HFF-Myc (cell line): ENCODE measurements around the gene RASSF10.

Experiments used
- DNase-seq: peaks from one replicate; pipeline ENCODE4 v3.0.0-alpha.2; 2011; ENCODE audit warnings: low read depth; ENCODE audit errors: extremely low read depth
- H3K4me3 ChIP-seq: replicated peaks from 2 replicates; pipeline ENCODE4 v1.5.1; 2011; ENCODE audit warnings: low read depth, mild to moderate bottlenecking, control low read depth, low read length
- CTCF ChIP-seq: IDR thresholded peaks from 2 replicates; pipeline ENCODE4 v1.5.1; 2012; ENCODE audit warnings: mild to moderate bottlenecking, low read depth, low read length, control low read depth; ENCODE audit errors: missing control alignments

Gene RASSF10

DNA sequence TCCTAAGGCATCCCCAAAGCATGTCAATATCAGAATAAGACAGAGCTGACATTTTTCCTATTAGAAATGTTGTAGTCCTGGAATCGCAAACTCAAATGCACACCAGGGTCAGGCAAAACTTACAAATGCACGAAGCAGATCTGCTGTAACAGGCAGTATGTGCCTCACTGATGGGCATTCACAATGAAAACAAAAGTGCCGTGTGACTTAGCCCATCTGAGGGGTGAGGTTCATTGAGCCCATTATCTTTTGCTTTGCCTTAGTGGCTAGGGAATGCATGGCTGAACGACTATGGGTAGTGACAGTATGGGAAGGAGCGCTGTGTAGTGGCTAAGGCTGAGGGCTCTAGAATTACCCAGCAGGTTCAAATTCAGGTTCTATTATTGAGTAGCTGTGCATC is 43.1 kb upstream of the RASSF10 start:
- DNase-seq: no peak
- TF ChIP-seq CTCF: no peak
- no peak overlapping the region for H3K4me3 ChIP-seq

DNA sequence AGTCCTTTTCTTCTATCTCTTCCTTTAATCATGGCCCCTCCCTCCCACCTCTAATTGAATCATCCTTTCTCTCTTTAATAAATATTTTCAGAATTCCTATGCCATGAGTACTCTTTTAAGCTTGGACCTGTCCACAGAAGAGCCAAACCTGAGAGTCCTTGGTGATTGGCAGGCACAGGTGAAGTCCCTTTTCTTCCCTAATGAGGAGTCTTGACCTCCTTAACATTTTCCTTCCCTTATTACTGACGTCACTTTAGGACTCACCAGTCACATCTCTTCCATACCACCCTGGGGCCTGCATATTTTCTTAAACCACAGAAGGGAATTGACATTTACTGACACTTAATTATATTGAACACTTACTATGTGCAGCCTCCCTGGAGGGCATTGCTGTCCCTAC is 41.0 kb upstream of the RASSF10 start:
- no peak for DNase-seq
- no peak overlapping the region for H3K4me3 ChIP-seq
- TF ChIP-seq CTCF: no peak

DNA sequence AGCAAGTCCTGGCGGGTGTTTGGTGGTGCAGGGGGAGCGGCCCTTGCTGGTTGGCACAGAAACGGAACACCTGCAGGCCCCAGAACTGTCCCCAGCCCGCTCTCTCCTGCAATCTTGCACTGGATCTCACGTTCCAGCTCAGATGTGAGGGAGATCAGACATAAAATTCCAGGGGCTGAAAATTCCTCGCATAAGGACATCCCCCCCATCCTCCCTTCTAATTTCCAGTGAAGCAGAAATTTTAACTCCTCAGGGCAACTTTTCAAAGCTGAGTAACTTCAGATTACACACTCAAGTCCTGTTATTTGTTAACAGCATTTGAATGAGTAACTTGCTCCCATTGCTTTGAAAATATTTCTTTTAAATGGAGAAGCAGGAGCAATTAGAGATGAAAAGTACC is 40.3 kb upstream of the RASSF10 start:
- no peak for DNase-seq
- no peak for TF ChIP-seq CTCF

DNA sequence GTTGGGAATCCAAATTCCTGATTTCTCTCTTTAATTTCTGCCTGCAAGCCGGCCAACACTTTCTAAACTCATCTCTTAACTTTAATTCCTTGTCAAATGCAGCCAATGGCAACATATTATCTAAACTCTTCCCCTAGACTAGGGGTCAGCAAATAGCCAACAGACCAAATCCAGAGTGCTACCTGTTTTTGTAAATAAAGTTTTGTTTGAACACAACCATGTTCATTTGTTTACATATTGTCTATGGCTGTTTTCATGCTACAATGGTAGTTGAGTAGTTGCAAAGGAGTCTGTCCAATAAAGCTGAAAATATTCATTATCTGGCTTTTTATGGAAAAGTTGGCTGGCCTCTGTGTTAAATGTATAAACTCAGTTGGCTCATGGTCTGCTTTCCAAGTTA is 37.2 kb upstream of the RASSF10 start:
- H3K4me3 ChIP-seq: no peak overlapping the region
- DNase-seq: no peak
- no peak for TF ChIP-seq CTCF

More for the DNA sequence above, 40.3 kb upstream of the RASSF10 start:
- no peak overlapping the region for H3K4me3 ChIP-seq

DNA sequence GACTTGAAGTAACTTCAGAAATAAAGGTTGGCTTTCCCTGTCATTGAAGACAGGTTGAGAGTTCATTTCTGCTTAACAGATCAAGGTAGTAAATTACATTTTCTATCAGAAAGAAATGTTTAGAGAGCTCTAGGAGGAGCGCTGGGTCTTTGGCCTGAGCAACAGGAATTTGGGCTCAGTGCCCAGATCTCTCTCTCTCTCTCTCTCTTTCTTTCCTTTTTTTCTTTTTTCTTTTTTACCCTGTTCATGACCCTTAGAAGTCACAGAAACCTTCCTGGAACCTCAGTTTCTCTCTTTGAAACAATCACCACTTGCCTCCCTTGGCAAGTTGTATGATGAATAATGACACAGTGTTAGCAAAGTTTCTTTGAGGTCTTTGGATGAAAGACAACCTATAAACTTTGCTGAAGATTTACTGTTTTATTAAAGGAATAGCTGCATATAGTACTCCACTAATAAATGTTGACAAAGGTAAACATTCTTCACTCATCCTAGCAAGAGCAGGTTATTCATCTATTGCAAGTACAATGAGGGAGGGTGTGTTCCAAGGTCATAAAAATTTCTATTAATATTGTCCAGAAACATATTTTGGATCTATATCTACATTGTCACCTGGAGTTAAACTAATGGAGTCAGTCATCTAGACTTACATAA is 35.5 kb upstream of the RASSF10 start:
- no peak for TF ChIP-seq CTCF
- DNase-seq: no peak

GRCh38 chr11:12975195-12975594 is 33.9 kb upstream of the RASSF10 start:
- no peak overlapping the region for H3K4me3 ChIP-seq

More for the DNA sequence above, 35.5 kb upstream of the RASSF10 start:
- no peak overlapping the region for H3K4me3 ChIP-seq

More at GRCh38 chr11:12975195-12975594, 33.9 kb upstream of the RASSF10 start:
- TF ChIP-seq CTCF: no peak
- no peak for DNase-seq
